Stimulated activated naive CD8-positive, alpha-beta T cell treated with anti-CD3 and anti-CD28 coated beads, Interleukin-15, Interleukin-2, amounts not matched to agents 100 ng/mL and 50 ng/mL, for 24 hours (primary cell): ENCODE data around the gene SLC16A1.
"Not testable (repeated sequence)": the region's sequence is repeated elsewhere in the genome, so short reads cannot be mapped to it uniquely, and the experiment has no call there.

Source experiments
- H3K27ac Mint-ChIP-seq: one replicate; pipeline ENCODE4 v1.8.0; 2021; ENCODE audit warnings: mild to moderate bottlenecking, mixed read lengths
- H3K27me3 Mint-ChIP-seq: one replicate; pipeline ENCODE4 v1.8.0; 2021; ENCODE audit warnings: mixed read lengths
- H3K36me3 Mint-ChIP-seq: one replicate; pipeline ENCODE4 v1.8.0; 2021; ENCODE audit warnings: low read depth, mixed read lengths
- H3K4me1 Mint-ChIP-seq: one replicate; pipeline ENCODE4 v1.8.0; 2021; ENCODE audit warnings: low read depth, mixed read lengths
- H3K4me3 Mint-ChIP-seq: one replicate; pipeline ENCODE4 v1.8.0; 2021; ENCODE audit warnings: mild to moderate bottlenecking, mixed read lengths
- H3K9me3 Mint-ChIP-seq: one replicate; pipeline ENCODE4 v1.8.0; 2021; ENCODE audit warnings: mixed read lengths

SLC16A1 gene

GRCh38 chr1:112923234-112923958, 32.6 kb downstream of the SLC16A1 start:
- Mint-ChIP-seq H3K36me3 (peaks cover 68% of the 10 kb centered on the region), H3K27me3 (no peaks in the 10 kb centered on the region), H3K4me3 (no peak overlapping the region), H3K27ac (no peak overlapping the region), H3K4me1 (no peaks in the 10 kb centered on the region), H3K9me3 (no peaks in the 10 kb centered on the region)

GRCh38 chr1:112911506-112912220, 44.3 kb downstream of the SLC16A1 start:
- H3K27me3 Mint-ChIP-seq = no peaks in the 10 kb centered on the region
- H3K36me3 Mint-ChIP-seq = peaks cover 52% of the 10 kb centered on the region
- peaks cover under 1% of the 10 kb centered on the region for H3K4me1 Mint-ChIP-seq
- H3K9me3 Mint-ChIP-seq = no peaks in the 10 kb centered on the region
- no peak overlapping the region for H3K27ac Mint-ChIP-seq
- no peak overlapping the region for H3K4me3 Mint-ChIP-seq

- no peaks in the 10 kb centered on the region for H3K9me3 Mint-ChIP-seq
Measured at GRCh38 chr1:112909847-112910246, 46.1 kb downstream of the SLC16A1 start.

GRCh38 chr1:112906150-112906698, 49.8 kb downstream of the SLC16A1 start:
- Mint-ChIP-seq H3K4me1 (peaks cover 37% of the 10 kb centered on the region), H3K36me3 (peaks cover 7% of the 10 kb centered on the region), H3K4me3 (no peak overlapping the region), H3K27me3 (no peaks in the 10 kb centered on the region), H3K9me3 (no peaks in the 10 kb centered on the region), H3K27ac (peak overlapping the region; percentile 8)

More at GRCh38 chr1:112909847-112910246, 46.1 kb downstream of the SLC16A1 start:
- Mint-ChIP-seq H3K36me3 (peaks cover 39% of the 10 kb centered on the region), H3K4me1 (peaks cover 18% of the 10 kb centered on the region), H3K27me3 (no peaks in the 10 kb centered on the region), H3K4me3 (no peak overlapping the region), H3K27ac (no peak overlapping the region)

GRCh38 chr1:112905395-112906149, 50.4 kb downstream of the SLC16A1 start:
- Mint-ChIP-seq H3K4me1 (peaks cover 37% of the 10 kb centered on the region), H3K27ac (peak overlapping the region; percentile 82), H3K9me3 (no peaks in the 10 kb centered on the region)

GRCh38 chr1:112904831-112905261, 51.1 kb downstream of the SLC16A1 start:
- Mint-ChIP-seq H3K36me3 (peaks cover 5% of the 10 kb centered on the region), H3K4me3 (no peak overlapping the region), H3K9me3 (no peaks in the 10 kb centered on the region), H3K27ac (peak overlapping the region; percentile 82), H3K4me1 (peaks cover 37% of the 10 kb centered on the region), H3K27me3 (no peaks in the 10 kb centered on the region)

More at GRCh38 chr1:112905395-112906149, 50.4 kb downstream of the SLC16A1 start:
- no peaks in the 10 kb centered on the region for H3K27me3 Mint-ChIP-seq
- no peak overlapping the region for H3K4me3 Mint-ChIP-seq
- H3K36me3 Mint-ChIP-seq = peaks cover 5% of the 10 kb centered on the region

GRCh38 chr1:112904071-112904830, 51.7 kb downstream of the SLC16A1 start:
- Mint-ChIP-seq H3K36me3 (peaks cover 2% of the 10 kb centered on the region), H3K9me3 (no peaks in the 10 kb centered on the region), H3K27ac (no peak overlapping the region), H3K4me3 (no peak overlapping the region), H3K27me3 (no peaks in the 10 kb centered on the region), H3K4me1 (peaks cover 37% of the 10 kb centered on the region)

GRCh38 chr1:112902221-112902620, 53.8 kb downstream of the SLC16A1 start:
- no peaks in the 10 kb centered on the region for H3K9me3 Mint-ChIP-seq
- no peaks in the 10 kb centered on the region for H3K27me3 Mint-ChIP-seq
- H3K36me3 Mint-ChIP-seq = no peaks in the 10 kb centered on the region
- H3K4me1 Mint-ChIP-seq = peaks cover 37% of the 10 kb centered on the region
- H3K27ac Mint-ChIP-seq = no peak overlapping the region
- no peak overlapping the region for H3K4me3 Mint-ChIP-seq

GRCh38 chr1:112901387-112901786, 54.6 kb downstream of the SLC16A1 start:
- Mint-ChIP-seq H3K4me3 (no peak overlapping the region), H3K9me3 (no peaks in the 10 kb centered on the region), H3K4me1 (peaks cover 33% of the 10 kb centered on the region), H3K36me3 (no peaks in the 10 kb centered on the region), H3K27ac (no peak overlapping the region), H3K27me3 (no peaks in the 10 kb centered on the region)

GRCh38 chr1:112896783-112897182, 59.2 kb downstream of the SLC16A1 start:
- no peaks in the 10 kb centered on the region for H3K4me1 Mint-ChIP-seq
- H3K9me3 Mint-ChIP-seq = peaks cover 17% of the 10 kb centered on the region
- H3K36me3 Mint-ChIP-seq = no peaks in the 10 kb centered on the region
- no peaks in the 10 kb centered on the region for H3K27me3 Mint-ChIP-seq
- no peak overlapping the region for H3K4me3 Mint-ChIP-seq
- no peak overlapping the region for H3K27ac Mint-ChIP-seq

GRCh38 chr1:112894561-112895011, 61.4 kb downstream of the SLC16A1 start:
- Mint-ChIP-seq H3K27ac (no peak overlapping the region), H3K36me3 (no peaks in the 10 kb centered on the region), H3K9me3 (peaks cover 17% of the 10 kb centered on the region), H3K27me3 (no peaks in the 10 kb centered on the region), H3K4me3 (no peak overlapping the region), H3K4me1 (no peaks in the 10 kb centered on the region)

GRCh38 chr1:112894010-112894292, 62.0 kb downstream of the SLC16A1 start:
- H3K27ac Mint-ChIP-seq = no peak overlapping the region

GRCh38 chr1:112893288-112894009, 62.5 kb downstream of the SLC16A1 start:
- Mint-ChIP-seq H3K27me3 (no peaks in the 10 kb centered on the region), H3K9me3 (peaks cover 17% of the 10 kb centered on the region), H3K4me1 (no peaks in the 10 kb centered on the region), H3K36me3 (no peaks in the 10 kb centered on the region), H3K4me3 (no peak overlapping the region), H3K27ac (no peak overlapping the region)

More at GRCh38 chr1:112894010-112894292, 62.0 kb downstream of the SLC16A1 start:
- Mint-ChIP-seq H3K4me1 (no peaks in the 10 kb centered on the region), H3K9me3 (peaks cover 17% of the 10 kb centered on the region), H3K36me3 (no peaks in the 10 kb centered on the region), H3K27me3 (no peaks in the 10 kb centered on the region), H3K4me3 (no peak overlapping the region)

- H3K36me3 Mint-ChIP-seq, H3K9me3 Mint-ChIP-seq, H3K4me1 Mint-ChIP-seq, H3K4me3 Mint-ChIP-seq, H3K27me3 Mint-ChIP-seq, H3K27ac Mint-ChIP-seq: not testable (repeated sequence)
Measured at GRCh38 chr1:112889906-112890305, 66.1 kb downstream of the SLC16A1 start.
